ENCODE measurements around the gene PDE6D.
"Not testable (repeated sequence)": the region's sequence is repeated elsewhere in the genome, so short reads cannot be mapped to it uniquely, and the experiment has no call there.

Gene PDE6D

DNA sequence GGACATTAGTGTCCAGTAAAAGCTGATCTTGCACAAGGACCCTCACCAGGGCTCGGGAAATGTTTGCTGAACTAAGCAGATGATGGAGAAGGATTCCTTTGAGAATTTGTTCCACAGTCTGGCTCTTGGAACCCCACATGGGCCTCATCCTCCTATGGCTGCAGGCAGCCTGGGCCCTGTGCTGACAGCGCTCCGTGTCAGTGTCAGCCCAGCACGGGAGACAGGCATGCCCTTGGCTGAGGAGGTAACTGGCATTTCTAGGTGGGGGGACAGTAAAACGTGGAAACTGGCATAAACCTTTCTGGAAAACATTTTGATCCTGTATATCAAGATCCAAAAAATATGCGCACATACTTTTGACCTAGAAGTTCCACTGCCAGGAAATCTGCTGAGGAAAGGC, 62.3 kb downstream of the PDE6D start:
- Mint-ChIP-seq H3K27me3 (peaks cover 17% of the 10 kb centered on the region), H3K27ac (peak overlapping the region; percentile 88), H3K9me3 (no peaks in the 10 kb centered on the region), H3K4me1 (ENCODE audit: low read depth) (peaks cover 68% of the 10 kb centered on the region), H3K36me3 (ENCODE audit: low read depth) (peaks cover 16% of the 10 kb centered on the region), H3K4me3 (no peak overlapping the region)
- intact Hi-C loops (cut with micrococcal nuclease), result no loop called here

DNA sequence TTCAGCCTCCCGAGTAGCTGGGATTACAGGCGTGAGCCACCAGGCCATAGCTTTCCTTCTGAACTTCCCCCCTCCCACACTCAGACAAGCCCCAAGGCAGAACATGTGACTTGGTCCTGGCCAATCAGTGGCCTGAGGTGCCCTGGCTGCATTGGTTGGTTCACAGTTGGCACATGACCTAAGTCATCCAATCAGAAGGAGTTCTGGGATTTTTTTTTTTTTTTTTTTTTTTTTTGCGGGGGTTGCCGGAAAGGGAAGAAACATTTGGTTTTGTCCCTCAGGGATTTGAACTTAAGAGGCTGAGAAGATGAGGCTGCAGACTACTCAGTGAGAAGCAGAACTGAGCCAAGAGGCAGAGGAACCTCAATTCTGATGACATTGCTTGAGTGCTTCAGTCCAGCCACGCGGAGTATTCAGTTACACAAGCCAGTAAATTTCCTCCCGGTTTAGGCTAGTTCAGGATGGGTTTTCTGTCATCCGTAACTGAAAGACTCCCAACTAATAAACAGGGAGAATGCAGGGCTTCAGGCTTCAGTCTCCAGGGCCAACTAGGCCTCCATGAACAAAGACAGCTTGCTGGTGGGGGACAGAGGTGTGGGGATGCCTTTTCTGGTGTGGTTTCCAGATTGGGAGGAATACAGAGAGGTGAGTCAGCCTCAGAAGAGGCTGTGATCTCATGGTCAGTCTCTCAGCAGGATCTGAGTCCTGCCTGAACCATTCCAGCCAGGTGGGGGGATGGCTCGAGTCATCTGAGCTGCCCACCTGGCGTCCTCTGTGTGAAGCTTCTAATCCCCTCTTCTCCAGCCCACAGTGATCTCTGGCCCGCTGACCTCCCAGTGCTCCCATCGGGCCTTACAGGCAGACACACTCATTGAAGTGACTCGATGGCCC, 63.6 kb downstream of the PDE6D start:
- H3K36me3 Mint-ChIP-seq (ENCODE audit: low read depth), result peaks cover 27% of the 10 kb centered on the region
- intact Hi-C loops (cut with micrococcal nuclease), result no loop called here
- peaks cover 78% of the 10 kb centered on the region for H3K4me1 Mint-ChIP-seq (ENCODE audit: low read depth)
- H3K4me3 Mint-ChIP-seq, result peak overlapping the region; percentile 37
- no peaks in the 10 kb centered on the region for H3K9me3 Mint-ChIP-seq
- peaks cover 14% of the 10 kb centered on the region for H3K27me3 Mint-ChIP-seq
- peak overlapping the region; percentile 88 for H3K27ac Mint-ChIP-seq

- Mint-ChIP-seq H3K36me3 (ENCODE audit: low read depth) (peaks cover 35% of the 10 kb centered on the region), H3K9me3 (no peaks in the 10 kb centered on the region), H3K4me1 (ENCODE audit: low read depth) (peaks cover 83% of the 10 kb centered on the region), H3K27ac (peak overlapping the region; percentile 88), H3K27me3 (peaks cover 6% of the 10 kb centered on the region), H3K4me3 (no peak overlapping the region)
- intact Hi-C loops (cut with micrococcal nuclease), result no loop called here
Measured at GRCh38 chr2:231716666-231717280, 64.3 kb downstream of the PDE6D start.

GRCh38 chr2:231715988-231716616, 65.0 kb downstream of the PDE6D start:
- intact Hi-C loops (cut with micrococcal nuclease), result loop anchor here (1.0 kb wide), 1 partner anchor 104 kb away; no protein-coding TSS in a partner anchor
- no peak overlapping the region for H3K4me3 Mint-ChIP-seq
- peaks cover 3% of the 10 kb centered on the region for H3K27me3 Mint-ChIP-seq
- H3K36me3 Mint-ChIP-seq (ENCODE audit: low read depth), result peaks cover 42% of the 10 kb centered on the region
- no peaks in the 10 kb centered on the region for H3K9me3 Mint-ChIP-seq
- H3K4me1 Mint-ChIP-seq (ENCODE audit: low read depth), result peaks cover 80% of the 10 kb centered on the region
- peak overlapping the region; percentile 88 for H3K27ac Mint-ChIP-seq

- peaks cover 3% of the 10 kb centered on the region for H3K27me3 Mint-ChIP-seq
- peaks cover 48% of the 10 kb centered on the region for H3K36me3 Mint-ChIP-seq (ENCODE audit: low read depth)
- peak overlapping the region; percentile 88 for H3K27ac Mint-ChIP-seq
- H3K4me1 Mint-ChIP-seq (ENCODE audit: low read depth), result peaks cover 74% of the 10 kb centered on the region
- intact Hi-C loops (cut with micrococcal nuclease), result loop anchor here (1.0 kb wide), 1 partner anchor 103 kb away; no protein-coding TSS in a partner anchor
- H3K9me3 Mint-ChIP-seq, result no peaks in the 10 kb centered on the region
- no peak overlapping the region for H3K4me3 Mint-ChIP-seq
Measured at GRCh38 chr2:231715499-231715837, 65.6 kb downstream of the PDE6D start.

GRCh38 chr2:231714639-231715498, 66.2 kb downstream of the PDE6D start:
- Mint-ChIP-seq H3K9me3 (no peaks in the 10 kb centered on the region), H3K36me3 (ENCODE audit: low read depth) (peaks cover 52% of the 10 kb centered on the region), H3K4me1 (ENCODE audit: low read depth) (peaks cover 73% of the 10 kb centered on the region), H3K27ac (peak overlapping the region; percentile 85), H3K27me3 (peaks cover 1% of the 10 kb centered on the region), H3K4me3 (no peak overlapping the region)
- intact Hi-C loops (cut with micrococcal nuclease), result loop anchor here (1.0 kb wide), 2 partner anchors 38 to 103 kb away; no protein-coding TSS in a partner anchor

DNA sequence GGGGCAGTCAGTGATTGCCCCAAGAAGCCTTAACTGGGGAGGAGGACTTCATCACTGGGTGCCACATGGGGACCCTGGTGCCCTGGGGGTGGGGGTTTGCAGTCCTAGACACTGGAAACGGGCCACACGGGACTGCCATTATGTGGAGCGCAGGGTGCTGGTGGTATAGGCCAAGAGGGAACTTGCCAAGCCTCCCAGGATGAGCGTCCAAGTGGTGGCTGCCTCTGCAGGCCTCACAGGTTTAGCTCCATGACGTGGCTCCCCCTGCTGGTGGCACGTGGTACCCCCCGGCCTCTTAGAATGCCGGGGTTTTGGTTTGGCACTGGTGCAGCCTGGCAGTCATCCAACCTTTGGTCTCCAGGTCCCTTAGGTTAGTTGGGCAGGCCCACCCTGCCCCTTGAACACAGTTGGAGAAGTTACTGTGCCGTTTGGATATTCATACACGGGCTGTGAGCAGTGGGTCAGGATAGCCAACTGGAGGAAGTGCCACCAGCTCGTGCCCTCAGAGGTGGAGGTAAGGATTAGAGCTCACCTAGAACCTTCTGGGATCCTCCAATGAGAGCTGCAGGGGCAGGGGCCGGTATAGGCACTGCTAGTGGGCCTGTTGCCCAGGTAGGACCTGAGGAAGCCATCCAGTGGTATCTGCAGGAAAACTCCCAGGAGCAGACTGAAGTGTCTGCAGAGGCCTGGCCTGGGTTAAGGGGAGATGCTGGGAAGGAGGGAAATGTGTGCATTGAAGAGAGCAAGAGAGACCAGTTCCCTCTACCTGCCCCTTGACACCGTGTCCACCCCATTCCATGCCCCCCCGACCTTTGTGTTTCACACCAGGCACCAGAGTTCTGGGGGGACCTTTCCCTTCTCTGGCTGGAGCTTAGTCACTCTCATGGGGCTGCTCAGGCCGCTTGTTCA, 67.1 kb downstream of the PDE6D start:
- H3K9me3 Mint-ChIP-seq, result no peaks in the 10 kb centered on the region
- no peaks in the 10 kb centered on the region for H3K27me3 Mint-ChIP-seq
- peaks cover 60% of the 10 kb centered on the region for H3K36me3 Mint-ChIP-seq (ENCODE audit: low read depth)
- intact Hi-C loops (cut with micrococcal nuclease), result loop anchor here (1.0 kb wide), 1 partner anchor 37 kb away; no protein-coding TSS in a partner anchor
- H3K4me1 Mint-ChIP-seq (ENCODE audit: low read depth), result peaks cover 73% of the 10 kb centered on the region
- H3K27ac Mint-ChIP-seq, result peak overlapping the region; percentile 85
- peak overlapping the region; percentile 23 for H3K4me3 Mint-ChIP-seq

DNA sequence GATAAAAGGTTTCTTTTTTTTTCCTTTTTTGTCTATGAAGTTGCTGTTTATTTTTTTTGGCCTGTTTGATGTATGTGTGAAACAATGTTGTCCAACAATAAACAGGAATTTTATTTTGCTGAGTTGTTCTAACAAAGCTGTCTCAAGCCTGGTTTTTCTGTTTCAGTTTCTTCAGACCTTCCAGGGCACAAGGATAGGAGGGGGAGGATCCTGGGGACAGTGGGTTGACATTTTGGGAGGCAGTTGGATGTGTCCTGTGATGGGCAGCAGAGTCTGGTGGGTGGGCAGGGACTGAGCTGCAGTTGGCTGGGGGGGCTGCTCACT, 67.7 kb downstream of the PDE6D start:
- peaks cover 67% of the 10 kb centered on the region for H3K36me3 Mint-ChIP-seq (ENCODE audit: low read depth)
- H3K9me3 Mint-ChIP-seq; intact Hi-C loops (cut with micrococcal nuclease); H3K27me3 Mint-ChIP-seq: not testable (repeated sequence)
- H3K4me1 Mint-ChIP-seq (ENCODE audit: low read depth), result peaks cover 67% of the 10 kb centered on the region
- peak overlapping the region; percentile 85 for H3K27ac Mint-ChIP-seq
- H3K4me3 Mint-ChIP-seq, result peak overlapping the region; percentile 23

- H3K9me3 Mint-ChIP-seq; H3K27me3 Mint-ChIP-seq; intact Hi-C loops (cut with micrococcal nuclease): not testable (repeated sequence)
- Mint-ChIP-seq H3K4me3 (peak overlapping the region; percentile 84), H3K27ac (peak overlapping the region; percentile 98), H3K36me3 (ENCODE audit: low read depth) (peaks cover 69% of the 10 kb centered on the region), H3K4me1 (ENCODE audit: low read depth) (peaks cover 59% of the 10 kb centered on the region)
Measured at GRCh38 chr2:231712451-231713021, 68.5 kb downstream of the PDE6D start.

GRCh38 chr2:231711677-231712450, 69.2 kb downstream of the PDE6D start:
- Mint-ChIP-seq H3K27me3 (no peaks in the 10 kb centered on the region), H3K4me3 (peak overlapping the region; percentile 84), H3K36me3 (ENCODE audit: low read depth) (peaks cover 72% of the 10 kb centered on the region), H3K9me3 (no peaks in the 10 kb centered on the region), H3K4me1 (ENCODE audit: low read depth) (peaks cover 52% of the 10 kb centered on the region), H3K27ac (peak overlapping the region; percentile 98)
- intact Hi-C loops (cut with micrococcal nuclease), result no loop called here

- Mint-ChIP-seq H3K4me1 (ENCODE audit: low read depth) (peaks cover 44% of the 10 kb centered on the region), H3K27me3 (no peaks in the 10 kb centered on the region), H3K4me3 (peak overlapping the region; percentile 84), H3K27ac (peak overlapping the region; percentile 98), H3K36me3 (ENCODE audit: low read depth) (peaks cover 79% of the 10 kb centered on the region), H3K9me3 (no peaks in the 10 kb centered on the region)
- intact Hi-C loops (cut with micrococcal nuclease), result no loop called here
Measured at GRCh38 chr2:231710799-231711676, 70.0 kb downstream of the PDE6D start.

Data from dendritic cell treated with granulocyte-macrophage colony-stimulating factor and Interleukin-4, amounts not matched to agents 40 ng/mL and 50 ng/mL, for 4 days (primary cell).